ENCODE measurements around the gene TAF1A. TPM values are rescaled to one million over a fixed set of nuclear protein-coding genes. Genes with fewer than 3 reads are reported as not detected.

The TAF1A gene
- total RNA-seq, 1 donor from 2014 or later = 2.5 TPM

- Histone ChIP-seq H3K27me3 (ENCODE audit: low read depth) (peaks cover 23% of the 10 kb centered on the region), H3K27ac (replicated peaks) (no peak overlapping the region), H3K4me3 (no peak overlapping the region), H3K4me1 (no peaks in the 10 kb centered on the region), H3K36me3 (no peaks in the 10 kb centered on the region), H3K9me3 (replicated peaks) (no peaks in the 10 kb centered on the region)
- DNase-seq = no peak
- intact Hi-C loops (cut with micrococcal nuclease) = no loop called here
- no peak for TF ChIP-seq CTCF (IDR thresholded peaks at IDR 0.05; ENCODE audit: borderline replicate concordance)
Observed at GRCh38 chr1:222539951-222540597, 49.7 kb downstream of the TAF1A start.

- DNase-seq = no peak
- Histone ChIP-seq H3K27me3 (ENCODE audit: low read depth) (peaks cover 3% of the 10 kb centered on the region), H3K4me1 (no peaks in the 10 kb centered on the region), H3K4me3 (no peak overlapping the region), H3K9me3 (replicated peaks) (no peaks in the 10 kb centered on the region), H3K36me3 (no peaks in the 10 kb centered on the region), H3K27ac (replicated peaks) (no peak overlapping the region)
- intact Hi-C loops (cut with micrococcal nuclease) = no loop called here
- no peak for TF ChIP-seq CTCF (IDR thresholded peaks at IDR 0.05; ENCODE audit: borderline replicate concordance)
Observed at GRCh38 chr1:222535455-222535854, 54.3 kb downstream of the TAF1A start.

GRCh38 chr1:222530852-222531251, 58.9 kb downstream of the TAF1A start:
- no peak overlapping the region for H3K27ac ChIP-seq (replicated peaks)
- TF ChIP-seq CTCF (IDR thresholded peaks at IDR 0.05; ENCODE audit: borderline replicate concordance) = no peak
- H3K4me1 ChIP-seq = no peaks in the 10 kb centered on the region
- H3K9me3 ChIP-seq (replicated peaks) = no peaks in the 10 kb centered on the region
- no peaks in the 10 kb centered on the region for H3K36me3 ChIP-seq
- H3K27me3 ChIP-seq (ENCODE audit: low read depth) = peaks cover 28% of the 10 kb centered on the region
- intact Hi-C loops (cut with micrococcal nuclease) = no loop called here
- DNase-seq = no peak
- H3K4me3 ChIP-seq = no peak overlapping the region

- Histone ChIP-seq H3K4me3 (no peak overlapping the region), H3K4me1 (no peaks in the 10 kb centered on the region), H3K27ac (replicated peaks) (no peak overlapping the region), H3K36me3 (no peaks in the 10 kb centered on the region), H3K9me3 (replicated peaks) (no peaks in the 10 kb centered on the region), H3K27me3 (ENCODE audit: low read depth) (peaks cover 37% of the 10 kb centered on the region)
- no peak for DNase-seq
- no peak for TF ChIP-seq CTCF (IDR thresholded peaks at IDR 0.05; ENCODE audit: borderline replicate concordance)
- intact Hi-C loops (cut with micrococcal nuclease) = no loop called here
Observed at GRCh38 chr1:222529916-222530315, 59.8 kb downstream of the TAF1A start.

GRCh38 chr1:222529181-222529580, 60.6 kb downstream of the TAF1A start:
- DNase-seq = no peak
- no peaks in the 10 kb centered on the region for H3K36me3 ChIP-seq
- no peak overlapping the region for H3K4me3 ChIP-seq
- TF ChIP-seq CTCF (IDR thresholded peaks at IDR 0.05; ENCODE audit: borderline replicate concordance) = no peak
- no peaks in the 10 kb centered on the region for H3K4me1 ChIP-seq
- no peak overlapping the region for H3K27ac ChIP-seq (replicated peaks)
- intact Hi-C loops (cut with micrococcal nuclease) = no loop called here
- H3K9me3 ChIP-seq (replicated peaks) = no peaks in the 10 kb centered on the region
- H3K27me3 ChIP-seq (ENCODE audit: low read depth) = peaks cover 44% of the 10 kb centered on the region
